HG02885 (cell line): Measurements from ENCODE around the gene SGTB.
A peak's percentile ranks its signal among the peaks of the same experiment; 100 is the strongest.
"Not testable (repeated sequence)": the region's sequence is repeated elsewhere in the genome, so short reads cannot be mapped to it uniquely, and the experiment has no call there.

Experiments used
- ATAC-seq: cut with Tn5 transposase; IDR thresholded peaks from one replicate; pipeline ENCODE4 v1.9.1; 2021; ENCODE audit warnings: mild to moderate bottlenecking; ENCODE audit not compliant: unreplicated experiment, poor library complexity

Gene SGTB

DNA sequence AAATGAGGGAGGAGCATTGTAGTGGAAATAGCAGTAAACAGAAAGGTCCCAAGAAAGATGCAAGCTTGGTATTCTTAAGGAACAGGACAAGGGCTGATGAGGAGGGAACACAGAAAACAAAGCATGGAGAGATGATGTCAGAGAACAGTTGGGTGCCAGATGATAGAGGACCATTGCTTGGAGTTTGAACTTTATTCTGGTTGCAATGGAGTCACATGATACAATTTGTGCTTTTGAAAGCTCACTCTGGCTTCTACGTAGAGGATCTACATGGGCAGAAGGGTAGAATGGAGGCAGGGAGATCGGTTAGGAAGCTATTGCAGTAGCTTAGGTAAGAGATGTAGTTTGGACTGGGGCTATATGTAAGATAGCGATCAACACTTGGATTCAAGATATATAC lies 39.8 kb downstream of the SGTB start:
- no peak for ATAC-seq

DNA sequence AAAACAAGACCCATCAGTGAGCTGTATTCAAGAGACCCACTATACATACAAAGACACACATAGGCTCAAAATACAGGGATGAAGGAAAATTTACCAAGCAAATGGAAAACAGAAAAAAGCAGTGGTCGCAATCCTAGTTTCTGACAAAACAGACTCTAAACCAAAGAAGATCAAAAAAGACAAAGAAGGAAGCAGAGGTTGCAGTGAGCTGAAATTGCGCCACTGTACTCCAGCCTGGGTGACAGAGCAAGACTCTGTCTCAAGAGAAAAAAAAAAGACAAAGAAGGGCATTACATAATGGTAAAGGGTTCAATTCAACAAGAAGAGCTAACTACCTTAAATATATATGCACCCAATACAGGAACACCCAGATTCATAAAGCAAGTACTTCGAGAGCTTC lies 45.9 kb downstream of the SGTB start:
- ATAC-seq, result not testable (repeated sequence)

DNA sequence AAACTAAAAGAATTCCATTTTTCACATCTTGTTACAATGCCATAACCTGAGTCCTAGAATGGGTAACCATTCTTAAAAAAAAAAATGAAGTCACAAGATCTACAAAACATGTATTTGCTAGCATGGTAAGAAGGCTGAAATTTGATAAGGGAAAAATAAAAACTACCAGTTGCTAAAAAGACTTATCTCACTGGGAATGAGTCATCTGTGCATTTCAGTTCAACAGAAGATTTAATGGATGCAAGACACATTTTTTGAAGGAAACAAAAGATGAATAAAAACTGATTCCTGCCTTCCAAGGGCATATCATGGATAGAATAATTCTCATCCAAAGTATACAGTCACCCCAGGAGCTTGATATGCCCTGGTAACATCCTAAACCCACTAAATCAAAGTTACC lies 47.2 kb downstream of the SGTB start:
- no peak for ATAC-seq

DNA sequence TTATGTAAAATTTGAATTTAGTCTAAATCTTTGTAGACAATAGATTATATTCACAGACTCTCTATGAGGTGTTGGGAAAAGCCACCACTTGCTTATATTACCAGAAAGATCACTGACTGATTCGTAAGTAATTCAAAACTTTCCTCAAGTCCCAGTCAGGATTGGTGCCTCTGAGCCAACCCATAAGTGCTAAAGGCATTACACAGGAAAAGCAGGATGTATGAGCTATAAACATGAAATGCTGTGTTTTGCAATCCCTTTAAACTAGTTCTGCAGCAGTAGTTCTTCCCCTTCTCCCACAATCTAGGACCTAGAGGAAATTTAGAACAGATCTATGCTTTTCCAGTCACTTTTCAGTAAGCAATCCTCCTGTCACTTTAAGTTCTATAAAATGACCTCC lies 49.1 kb downstream of the SGTB start:
- ATAC-seq, result no peak

DNA sequence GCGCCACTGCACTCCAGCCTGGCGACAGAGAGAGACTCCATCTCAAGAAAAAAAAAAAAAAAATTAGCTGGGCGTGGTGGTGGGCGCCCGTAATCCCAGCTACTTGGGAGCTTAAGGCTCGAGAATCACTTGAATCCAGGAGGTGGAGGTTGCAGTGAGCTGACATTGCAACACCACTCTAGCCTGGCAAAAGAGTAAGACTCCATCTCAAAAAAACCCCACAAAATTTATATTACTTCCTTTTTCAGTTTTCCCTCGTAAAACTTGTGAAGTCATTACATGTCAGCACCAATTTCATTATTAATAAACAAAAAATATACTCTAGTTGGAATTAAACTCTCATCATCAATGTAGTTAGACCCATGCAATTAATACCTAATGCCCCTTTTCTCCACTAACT lies 53.2 kb downstream of the SGTB start:
- ATAC-seq, result no peak

DNA sequence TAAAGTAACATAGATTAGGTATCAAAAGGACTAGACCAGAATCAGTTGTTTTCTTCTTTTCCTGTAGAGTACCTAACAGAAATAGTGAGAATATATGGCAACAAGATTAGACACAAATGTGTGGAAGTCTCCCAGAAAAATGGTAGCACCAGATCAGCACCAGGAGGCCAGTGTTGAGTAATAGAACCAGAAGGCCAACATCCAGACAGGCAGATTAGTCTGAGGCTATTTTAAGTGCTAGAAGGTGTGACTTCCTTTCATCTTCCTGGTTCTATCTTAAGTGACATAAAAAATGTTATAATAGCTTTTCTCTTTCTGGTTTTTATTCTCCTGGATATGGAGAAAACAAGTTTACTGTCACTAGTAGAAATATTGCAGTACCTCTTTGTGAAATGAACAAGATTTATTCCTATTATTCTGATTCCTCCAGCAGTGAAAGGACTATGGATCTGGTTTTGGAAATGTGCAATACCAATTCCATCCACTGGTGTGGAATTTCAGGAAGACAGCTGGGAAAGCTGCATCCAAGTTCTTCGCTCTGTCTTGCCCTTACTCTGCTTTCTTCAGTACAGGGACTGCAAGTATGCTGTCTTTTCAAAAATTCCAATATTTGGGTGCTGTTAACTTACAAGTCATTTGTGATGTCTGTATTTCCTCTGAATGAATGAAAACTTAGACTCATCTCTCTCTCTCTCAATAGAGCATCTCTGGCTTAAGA lies 57.9 kb downstream of the SGTB start:
- ATAC-seq, result no peak

DNA sequence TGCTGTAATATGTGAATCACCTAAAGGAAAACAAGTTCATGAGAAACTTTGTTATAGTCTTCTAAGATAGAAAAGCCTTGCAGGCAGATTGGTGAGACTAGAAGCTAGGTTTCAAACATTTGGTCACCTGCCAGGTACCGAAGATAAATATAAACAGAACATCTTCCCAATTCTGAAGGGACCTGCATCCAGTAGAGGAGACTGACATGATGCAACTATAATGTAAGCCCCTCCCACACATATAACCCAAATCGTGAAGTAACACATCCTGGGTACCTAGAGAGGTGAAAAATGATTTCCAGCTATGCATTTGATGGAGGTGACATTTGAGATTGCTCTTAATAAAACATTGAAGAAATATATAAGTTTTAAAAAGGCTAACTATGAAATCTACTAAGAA lies 67.2 kb downstream of the SGTB start:
- ATAC-seq, result no peak

DNA sequence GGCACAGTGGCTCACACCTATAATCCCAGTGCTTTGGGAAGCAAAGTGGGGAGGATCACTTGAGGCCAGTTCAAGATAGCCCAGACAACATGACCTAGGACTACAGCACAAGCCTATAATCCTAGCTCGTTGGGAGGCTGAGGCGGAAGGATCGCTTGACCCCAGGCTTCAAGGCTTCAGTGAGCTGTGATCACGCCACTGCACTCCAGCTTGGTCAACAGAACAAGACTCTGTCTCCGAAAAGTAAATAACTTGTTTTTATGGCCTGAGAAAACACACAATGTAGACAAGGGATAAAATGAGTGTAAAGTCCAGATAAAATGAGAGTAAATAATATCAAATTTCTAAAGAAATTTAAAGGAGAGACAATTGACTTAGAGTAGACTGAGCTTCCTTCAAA lies 70.8 kb downstream of the SGTB start:
- no peak for ATAC-seq

DNA sequence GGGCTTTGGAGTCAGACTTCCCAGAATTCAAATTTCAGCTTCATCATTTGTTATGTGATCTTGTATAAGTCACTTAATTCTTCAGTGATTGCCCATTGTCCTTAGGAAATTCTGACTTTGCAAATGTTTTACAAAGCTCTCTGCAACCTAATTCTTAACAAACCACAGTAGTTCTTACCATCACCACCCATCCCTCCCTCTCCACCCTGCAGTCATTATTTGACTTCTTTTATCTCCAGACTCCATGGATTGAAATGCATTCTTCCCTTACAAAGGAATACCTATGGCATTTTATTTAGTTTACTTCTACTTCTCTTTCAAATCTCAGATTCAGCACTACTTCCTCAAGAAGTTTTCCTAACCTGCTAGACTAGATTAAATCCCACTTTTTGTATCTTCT lies 74.0 kb downstream of the SGTB start:
- ATAC-seq, result no peak

DNA sequence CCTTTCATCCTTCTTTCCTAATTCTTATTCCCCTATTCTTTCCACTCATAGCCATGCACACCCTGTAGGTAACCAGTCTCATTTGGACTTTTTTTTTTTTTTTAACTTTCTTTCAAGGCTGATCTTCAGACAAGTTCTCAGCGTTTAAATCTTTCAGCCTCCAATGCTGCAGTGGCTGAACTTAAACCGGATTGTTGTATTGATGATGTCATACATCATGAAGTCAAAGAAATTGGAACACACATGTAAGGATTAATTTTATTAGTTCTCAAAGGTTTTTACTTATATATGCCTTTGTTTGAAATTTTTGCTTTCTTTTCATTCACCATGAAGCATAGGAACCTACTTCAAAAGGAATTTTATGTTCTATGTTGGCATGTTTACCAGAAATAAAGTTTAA lies 75.0 kb downstream of the SGTB start:
- no peak for ATAC-seq

DNA sequence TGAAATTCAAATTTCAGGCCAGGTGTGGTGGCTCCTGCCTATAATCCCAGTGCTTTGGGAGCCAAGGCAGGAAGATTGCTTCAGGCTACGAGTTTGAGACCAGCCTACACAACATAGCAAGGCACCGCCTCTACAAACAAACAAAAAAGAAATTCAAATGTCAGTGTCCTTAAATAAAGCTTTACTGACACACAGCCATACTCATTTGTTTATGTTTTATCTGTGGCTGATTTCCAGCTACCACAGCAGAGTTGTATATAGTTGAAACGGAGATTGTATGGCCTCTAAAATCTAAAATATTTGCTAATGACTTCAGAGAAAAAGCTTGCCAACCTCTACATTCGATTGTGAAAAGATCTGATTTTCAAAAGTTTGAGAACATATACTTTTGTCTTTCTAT lies 81.7 kb downstream of the SGTB start:
- ATAC-seq, result no peak

DNA sequence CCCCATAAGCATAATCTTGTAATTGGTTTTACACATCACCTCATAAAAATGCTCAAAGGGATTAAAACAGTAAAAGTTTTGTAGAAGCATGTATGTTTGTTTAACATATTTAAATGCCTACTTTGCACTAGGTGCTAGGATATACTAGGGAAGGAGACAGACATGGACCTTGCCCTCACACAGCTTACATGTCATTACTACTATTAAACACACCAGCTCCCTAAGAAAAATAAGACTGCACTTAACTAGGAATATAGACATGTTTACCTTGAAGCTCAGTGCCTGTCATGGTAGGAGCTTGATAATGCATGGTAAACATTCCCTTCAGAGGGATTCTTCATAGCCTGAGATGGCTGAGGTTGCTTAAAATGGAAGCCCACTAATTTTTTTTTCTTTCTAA lies 90.9 kb downstream of the SGTB start:
- no peak for ATAC-seq

DNA sequence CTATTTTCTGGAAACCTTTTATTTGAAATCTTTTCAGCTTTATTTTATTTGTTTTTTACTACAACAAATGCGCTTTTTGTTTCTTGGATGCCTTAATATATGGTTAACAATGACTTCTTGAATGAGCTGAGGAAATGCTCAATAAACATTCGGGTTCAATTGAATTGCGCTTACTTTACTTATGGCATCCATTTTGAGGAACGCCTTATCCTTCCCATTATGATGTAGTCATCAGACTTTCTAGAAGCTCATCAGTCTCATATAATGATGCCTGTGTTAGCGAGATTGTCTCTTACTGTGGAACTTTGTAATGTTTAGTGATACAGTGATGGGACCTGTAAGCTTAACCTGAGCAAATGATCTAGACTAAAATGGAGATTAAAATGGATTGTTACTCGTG lies 96.2 kb downstream of the SGTB start:
- no peak for ATAC-seq

DNA sequence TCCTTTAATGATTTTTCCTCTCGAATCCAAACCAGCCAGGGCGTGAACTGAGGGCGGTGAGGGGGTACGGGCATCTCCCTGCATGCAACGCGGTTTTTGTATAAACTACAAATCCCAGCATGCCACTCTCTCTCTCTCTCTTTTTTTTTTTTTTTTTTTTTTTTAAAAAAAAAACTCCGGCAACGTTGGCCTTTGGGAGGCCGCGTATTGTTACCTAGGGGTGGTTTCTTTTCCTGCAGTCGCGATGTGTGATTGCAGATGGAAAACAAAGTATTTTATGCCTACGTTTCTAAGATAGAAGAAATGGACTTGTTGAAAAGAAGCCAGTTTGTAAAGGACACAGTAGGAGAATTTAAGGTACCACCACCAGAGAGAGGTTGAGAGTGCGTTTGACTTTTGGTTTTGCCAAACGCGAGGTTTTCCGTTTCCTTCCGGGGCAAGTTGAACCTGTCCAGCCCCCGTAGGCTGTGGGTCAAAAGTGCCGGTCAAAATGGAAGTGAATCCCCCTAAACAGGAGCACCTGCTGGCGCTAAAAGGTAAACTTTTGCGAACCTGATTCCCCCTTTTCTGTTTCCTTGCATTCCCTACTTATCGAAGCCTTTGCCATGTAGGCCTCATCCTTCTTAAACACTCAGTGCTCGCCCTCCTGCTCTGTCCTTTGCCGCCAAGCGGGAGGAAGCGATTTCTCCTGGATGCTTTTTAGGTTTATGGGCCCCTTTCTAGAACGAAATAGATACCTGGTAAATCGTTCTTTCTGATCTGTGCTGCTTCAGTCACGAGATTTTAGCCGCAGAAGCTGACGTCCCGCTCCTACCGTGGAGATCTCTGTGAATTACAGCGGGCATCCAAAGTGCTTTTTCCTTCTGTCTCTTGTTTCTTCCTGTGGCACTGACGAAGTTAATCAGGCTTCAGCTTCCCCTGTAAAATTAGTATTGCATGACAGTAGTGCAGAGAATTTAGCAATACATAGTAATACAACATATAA lies 97.0 kb downstream of the SGTB start, which contains the start of the genes SHLD3 and TRAPPC13:
Gene SHLD3 (plus strand): TSS at position 457 of the 985 bp plus-strand sequence. CDS start 4,561 bp downstream, outside the sequence.
Gene TRAPPC13 (plus strand): TSS at position 457 of the 985 bp plus-strand sequence. CDS start 34 bp downstream, at position 491.
- peak; percentile 78 for ATAC-seq

DNA sequence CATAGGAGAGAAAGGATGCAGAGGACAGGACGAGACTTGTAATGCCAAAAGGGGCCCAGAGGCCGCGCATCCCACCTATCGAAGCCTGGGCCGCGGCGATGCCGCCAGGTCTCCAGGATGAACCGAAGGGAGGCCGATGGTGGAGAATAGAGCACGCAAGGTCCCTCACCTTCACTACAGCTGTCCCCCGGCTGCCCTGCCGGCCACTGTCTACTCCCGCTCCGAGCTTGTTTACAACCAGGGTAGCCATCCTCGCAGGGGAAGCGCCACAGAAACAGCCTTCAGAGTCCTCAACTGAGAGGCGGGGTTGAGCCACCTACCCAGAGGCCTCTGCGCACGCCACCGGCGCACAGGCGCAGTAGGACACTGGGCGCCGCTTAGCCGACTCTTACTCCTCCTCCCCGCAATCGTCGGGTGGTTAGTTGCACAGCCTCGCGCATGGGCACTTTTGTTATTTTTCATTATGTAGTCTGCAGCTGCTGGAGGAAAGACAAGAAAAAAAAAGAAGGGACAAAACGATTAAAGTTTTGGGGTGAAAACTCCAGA lies 97.8 kb downstream of the SGTB start, which contains the start of gene TRIM23:
Gene TRIM23 (minus strand): TSS at position 309 of the 546 bp plus-strand sequence. CDS start 59 bp downstream, at position 250.
- ATAC-seq, result peak; percentile 96

DNA sequence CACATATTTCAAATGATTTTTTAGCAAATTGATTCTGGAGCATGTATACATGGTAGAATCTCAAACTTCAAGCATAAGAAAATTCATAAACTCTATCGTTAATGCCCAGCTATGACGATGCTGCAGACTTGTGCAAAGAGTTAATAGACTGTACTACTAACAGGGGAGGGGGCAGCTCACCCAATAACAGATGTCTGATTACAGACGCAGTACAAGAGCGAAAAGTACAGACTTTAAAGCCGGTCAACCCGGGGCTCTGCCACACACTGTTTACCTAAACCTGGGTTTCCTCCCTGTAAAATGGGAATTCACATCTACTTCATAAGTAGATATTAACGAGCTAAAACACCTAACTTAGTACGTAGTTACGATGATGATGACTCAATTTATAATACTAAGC lies 98.4 kb downstream of the SGTB start:
- no peak for ATAC-seq

DNA sequence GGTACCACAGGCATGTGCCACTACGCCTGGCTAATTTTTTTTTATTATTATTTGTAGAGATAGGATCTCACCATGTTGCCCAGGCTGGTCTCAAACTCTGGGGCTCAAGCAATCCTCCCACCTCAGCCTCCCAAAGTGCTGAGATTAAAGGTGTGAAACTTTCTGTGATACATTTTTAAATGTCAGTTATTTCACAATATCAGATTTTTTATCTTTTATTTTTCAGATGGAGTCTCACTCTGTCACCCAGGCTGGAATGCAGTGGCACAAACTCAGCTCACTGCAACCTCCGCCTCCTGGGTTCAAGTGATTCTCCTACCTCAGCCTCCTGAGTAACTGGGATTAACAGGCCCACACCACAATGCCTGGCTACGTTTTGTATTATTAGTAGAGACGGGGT lies 99.9 kb downstream of the SGTB start:
- ATAC-seq, result not testable (repeated sequence)

DNA sequence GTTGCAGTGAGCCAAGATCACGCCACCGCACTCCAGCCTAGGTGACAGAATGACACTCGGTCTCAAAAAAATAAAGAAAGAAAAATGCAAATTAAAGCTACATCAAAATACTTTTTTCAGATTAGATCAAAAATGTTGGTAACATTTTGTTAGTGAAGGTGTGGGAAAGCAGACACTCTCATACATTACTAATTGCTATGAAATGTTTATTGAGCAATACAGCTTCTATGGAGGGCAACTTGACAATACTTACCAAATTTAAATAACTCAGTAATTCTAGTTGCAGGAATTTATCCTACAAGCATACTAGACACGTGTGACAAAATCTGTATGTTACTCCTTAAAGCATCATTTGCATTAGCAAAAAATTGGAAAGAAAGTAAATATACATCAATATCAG lies 101.9 kb downstream of the SGTB start:
- ATAC-seq, result no peak
